Neuron (in vitro differentiated cells): ENCODE results near the gene PDZRN4.

Source experiments
- H2AFZ ChIP-seq: one replicate; pipeline ENCODE4 v1.6.1; 2013; ENCODE audit warnings: low read depth, mild to moderate bottlenecking, inconsistent platforms, low read length, moderate library complexity
- H3K27me3 ChIP-seq: one replicate; pipeline ENCODE4 v1.6.1; 2013; ENCODE audit warnings: low read length; ENCODE audit not compliant: insufficient read depth
- H3K36me3 ChIP-seq: one replicate; pipeline ENCODE4 v1.6.1; 2013; ENCODE audit warnings: low read length; ENCODE audit not compliant: insufficient read depth
- H3K4me1 ChIP-seq: one replicate; pipeline ENCODE4 v1.6.1; 2013; ENCODE audit warnings: low read length; ENCODE audit not compliant: insufficient read depth
- H3K4me3 ChIP-seq: 2 replicates; pipeline ENCODE4 v1.5.1; 2013; ENCODE audit warnings: mild to moderate bottlenecking, low read length, moderate library complexity
- H3K9me3 ChIP-seq: one replicate; pipeline ENCODE4 v1.6.1; 2013; ENCODE audit warnings: low read length

Gene PDZRN4

GRCh38 chr12:41436076-41436475, 248.0 kb downstream of the PDZRN4 start:
- Histone ChIP-seq H3K9me3 (no peaks in the 10 kb centered on the region), H3K36me3 (no peaks in the 10 kb centered on the region), H3K27me3 (no peaks in the 10 kb centered on the region), H2AFZ (no peak overlapping the region), H3K4me1 (peaks cover 9% of the 10 kb centered on the region), H3K4me3 (no peak overlapping the region)

GRCh38 chr12:41437563-41437962, 249.4 kb downstream of the PDZRN4 start:
- H3K9me3 ChIP-seq, result no peaks in the 10 kb centered on the region
- H3K4me1 ChIP-seq, result peaks cover 9% of the 10 kb centered on the region
- no peaks in the 10 kb centered on the region for H3K36me3 ChIP-seq
- H2AFZ ChIP-seq, result peak overlapping the region; percentile 86
- H3K4me3 ChIP-seq, result peak overlapping the region; percentile 33
- H3K27me3 ChIP-seq, result no peaks in the 10 kb centered on the region

DNA sequence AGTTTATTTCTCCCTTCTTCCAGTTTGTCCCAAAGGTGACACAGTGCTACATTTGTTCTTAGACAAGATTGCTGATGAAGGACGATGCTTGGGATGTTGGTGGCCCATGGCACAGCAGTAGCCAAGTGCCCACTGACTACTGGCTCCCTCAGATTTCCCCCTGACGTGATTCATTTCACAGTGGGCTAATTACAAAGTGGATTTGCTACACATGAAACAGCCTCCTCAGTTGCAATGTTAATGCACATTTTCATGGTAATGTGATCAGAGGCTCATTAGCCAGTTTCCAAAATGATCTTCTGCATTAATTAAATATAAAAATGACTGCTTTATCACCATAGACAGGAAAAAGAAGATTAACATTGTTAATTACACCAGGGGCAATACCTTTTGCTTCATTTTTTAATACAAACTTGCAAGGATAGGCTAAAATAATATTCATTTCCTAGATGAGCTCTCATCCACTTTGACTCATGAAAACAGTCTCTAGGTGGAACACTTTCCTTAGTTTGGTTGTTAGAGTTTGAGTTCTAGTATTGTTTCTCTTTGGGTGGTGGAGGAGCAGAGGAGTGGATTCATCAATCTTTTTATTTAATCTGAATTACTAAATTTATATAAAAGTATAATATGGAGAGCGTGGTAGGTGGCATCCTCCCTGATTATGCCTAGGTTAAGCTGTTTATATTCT, 250.9 kb downstream of the PDZRN4 start:
- no peaks in the 10 kb centered on the region for H3K9me3 ChIP-seq
- no peaks in the 10 kb centered on the region for H3K27me3 ChIP-seq
- no peak overlapping the region for H3K4me3 ChIP-seq

DNA sequence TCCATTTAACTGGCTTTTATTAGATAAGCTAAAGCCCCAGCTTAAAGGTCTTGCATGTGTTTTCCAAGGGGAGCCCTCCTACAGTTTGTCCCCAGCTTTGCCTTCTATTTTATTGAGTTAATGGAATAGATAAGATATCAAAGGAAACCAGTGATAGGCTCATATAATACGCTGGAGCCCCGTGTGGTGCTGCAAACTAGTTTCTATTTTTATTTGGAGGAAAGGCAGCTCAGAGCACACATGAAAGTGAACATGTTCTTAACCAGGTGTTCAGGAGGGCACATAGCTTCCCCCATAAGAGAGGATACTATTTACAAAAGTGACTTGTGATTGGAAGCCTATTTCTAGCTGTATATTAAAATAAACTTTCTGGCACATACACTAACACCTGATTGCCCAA, 251.7 kb downstream of the PDZRN4 start:
- no peak overlapping the region for H2AFZ ChIP-seq
- H3K4me1 ChIP-seq, result peaks cover 9% of the 10 kb centered on the region
- H3K4me3 ChIP-seq, result no peak overlapping the region
- no peaks in the 10 kb centered on the region for H3K27me3 ChIP-seq
- no peaks in the 10 kb centered on the region for H3K9me3 ChIP-seq
- no peaks in the 10 kb centered on the region for H3K36me3 ChIP-seq

More for the DNA sequence above, 250.9 kb downstream of the PDZRN4 start:
- peaks cover 9% of the 10 kb centered on the region for H3K4me1 ChIP-seq
- no peaks in the 10 kb centered on the region for H3K36me3 ChIP-seq
- H2AFZ ChIP-seq, result no peak overlapping the region

- Histone ChIP-seq H2AFZ (no peak overlapping the region), H3K27me3 (no peaks in the 10 kb centered on the region), H3K4me3 (no peak overlapping the region), H3K4me1 (peaks cover 9% of the 10 kb centered on the region), H3K9me3 (no peaks in the 10 kb centered on the region), H3K36me3 (no peaks in the 10 kb centered on the region)
Measured at GRCh38 chr12:41441180-41441579, 253.1 kb downstream of the PDZRN4 start.

DNA sequence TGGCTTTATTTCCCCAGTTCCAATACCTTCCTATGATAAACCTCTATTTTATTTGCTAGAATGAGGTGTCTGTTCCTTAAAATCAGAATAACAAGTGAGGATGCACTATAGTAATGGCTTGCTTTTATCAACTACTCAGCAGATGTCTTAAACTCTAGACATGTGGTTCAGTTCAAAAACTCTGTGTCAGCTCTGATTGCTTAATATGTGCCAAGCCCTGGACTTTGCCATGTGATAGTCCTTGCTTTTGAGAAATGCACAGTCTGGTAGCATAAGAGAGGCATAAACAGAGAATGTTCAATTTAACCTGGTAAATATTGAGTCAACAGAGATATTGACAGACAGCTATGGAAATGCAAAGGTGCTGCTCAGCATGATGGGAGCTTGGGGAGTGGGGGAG, 254.8 kb downstream of the PDZRN4 start:
- Histone ChIP-seq H3K9me3 (no peaks in the 10 kb centered on the region), H2AFZ (no peak overlapping the region), H3K4me3 (no peak overlapping the region), H3K36me3 (no peaks in the 10 kb centered on the region), H3K27me3 (no peaks in the 10 kb centered on the region), H3K4me1 (peaks cover 4% of the 10 kb centered on the region)

DNA sequence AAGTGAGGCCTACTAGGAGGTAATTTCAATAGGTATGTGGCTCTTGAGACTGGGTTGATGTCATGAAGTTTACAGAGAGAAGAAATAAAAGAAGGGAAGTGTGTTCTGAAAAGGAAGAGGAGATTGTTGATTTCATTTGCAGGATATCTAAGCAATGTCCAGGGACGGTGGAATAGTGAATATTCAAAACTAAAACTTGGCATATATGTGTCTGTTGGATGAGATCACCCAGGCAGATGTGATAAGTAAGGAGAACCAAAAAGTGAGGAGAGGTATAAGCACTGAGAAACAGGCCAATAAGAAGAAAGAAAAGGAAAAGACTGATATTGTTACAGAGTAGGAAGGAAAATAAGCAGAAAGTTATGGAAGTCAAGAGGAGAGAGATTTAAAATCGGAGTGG, 255.6 kb downstream of the PDZRN4 start:
- Histone ChIP-seq H3K9me3 (no peaks in the 10 kb centered on the region), H3K36me3 (no peaks in the 10 kb centered on the region), H3K27me3 (no peaks in the 10 kb centered on the region), H3K4me1 (no peaks in the 10 kb centered on the region), H3K4me3 (no peak overlapping the region), H2AFZ (no peak overlapping the region)

DNA sequence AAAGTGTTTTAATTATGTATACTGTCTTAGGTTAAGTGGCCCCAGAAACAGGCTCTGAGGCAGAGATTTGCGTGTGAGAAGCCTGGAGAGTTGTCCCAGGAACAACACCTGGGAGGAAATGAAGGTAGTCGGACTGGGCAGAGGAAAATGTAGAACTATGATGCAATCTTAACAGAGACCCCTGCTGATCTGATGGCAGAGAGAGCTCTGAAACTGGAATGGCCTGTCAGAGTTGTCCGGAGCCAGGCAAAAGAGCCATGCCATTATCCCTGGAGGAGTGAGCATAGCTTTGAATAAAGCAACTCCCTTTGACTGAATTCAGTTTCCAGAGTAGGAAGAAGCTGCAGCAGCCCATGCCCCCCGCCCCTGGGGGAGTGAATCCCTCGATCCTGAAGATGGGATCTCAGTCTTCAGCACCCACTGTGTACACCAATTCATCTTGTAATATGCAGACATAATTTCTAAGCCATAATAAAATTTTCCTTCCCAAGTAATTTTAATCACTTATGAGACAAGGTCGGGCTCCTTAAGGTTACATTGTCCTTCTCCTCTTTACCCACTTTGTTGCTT, 264.8 kb downstream of the PDZRN4 start:
- H3K27me3 ChIP-seq, result no peaks in the 10 kb centered on the region
- no peaks in the 10 kb centered on the region for H3K4me1 ChIP-seq
- no peaks in the 10 kb centered on the region for H3K9me3 ChIP-seq
- H3K36me3 ChIP-seq, result no peaks in the 10 kb centered on the region
- no peak overlapping the region for H3K4me3 ChIP-seq
- H2AFZ ChIP-seq, result no peak overlapping the region

- Histone ChIP-seq H3K4me3 (no peak overlapping the region), H3K36me3 (no peaks in the 10 kb centered on the region), H3K4me1 (no peaks in the 10 kb centered on the region), H3K27me3 (no peaks in the 10 kb centered on the region), H3K9me3 (no peaks in the 10 kb centered on the region), H2AFZ (no peak overlapping the region)
Measured at GRCh38 chr12:41453409-41453808, 265.3 kb downstream of the PDZRN4 start.

GRCh38 chr12:41459111-41459905, 271.2 kb downstream of the PDZRN4 start:
- H3K4me1 ChIP-seq, result no peaks in the 10 kb centered on the region
- H3K4me3 ChIP-seq, result no peak overlapping the region
- no peaks in the 10 kb centered on the region for H3K27me3 ChIP-seq
- H2AFZ ChIP-seq, result no peak overlapping the region
- no peaks in the 10 kb centered on the region for H3K9me3 ChIP-seq
- no peaks in the 10 kb centered on the region for H3K36me3 ChIP-seq

DNA sequence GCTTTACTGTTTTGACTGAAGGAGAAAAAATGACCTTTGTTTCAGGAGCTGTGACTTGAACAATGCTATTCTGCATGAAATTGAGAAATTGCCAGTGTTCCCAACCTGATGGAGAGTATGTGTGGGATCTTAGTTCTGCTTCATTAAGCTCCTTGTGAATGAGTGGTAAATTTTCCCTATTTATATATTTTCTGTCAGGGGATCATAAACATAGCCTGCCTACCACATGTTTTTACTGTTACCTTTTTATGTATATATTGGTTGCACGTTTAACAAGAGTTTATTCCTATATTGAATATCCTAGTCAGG, 271.7 kb downstream of the PDZRN4 start:
- H3K4me1 ChIP-seq, result no peaks in the 10 kb centered on the region
- H3K36me3 ChIP-seq, result no peaks in the 10 kb centered on the region

DNA sequence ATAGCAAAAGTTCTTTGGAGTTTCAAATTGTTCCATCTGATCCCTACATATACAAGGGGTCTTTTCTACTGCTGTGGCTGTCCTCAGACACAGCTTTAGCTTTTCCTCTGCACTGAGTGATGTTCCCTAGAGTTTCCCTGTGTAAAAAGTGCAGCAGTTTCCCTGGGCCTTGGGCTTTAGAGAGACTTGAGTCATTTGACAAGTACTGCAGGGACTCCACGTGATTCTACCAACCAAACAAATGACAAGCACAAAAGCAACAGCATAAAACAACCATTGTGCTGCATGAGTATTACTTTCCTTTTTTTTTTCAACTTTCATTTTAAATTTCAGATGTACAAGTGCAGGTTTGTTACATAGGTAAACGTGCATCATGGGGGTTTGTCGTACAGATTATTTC, 272.8 kb downstream of the PDZRN4 start:
- no peaks in the 10 kb centered on the region for H3K36me3 ChIP-seq
- H3K4me3 ChIP-seq, result no peak overlapping the region
- no peaks in the 10 kb centered on the region for H3K27me3 ChIP-seq
- H2AFZ ChIP-seq, result no peak overlapping the region
- peaks cover 2% of the 10 kb centered on the region for H3K4me1 ChIP-seq
- H3K9me3 ChIP-seq, result no peaks in the 10 kb centered on the region

More for the DNA sequence above, 271.7 kb downstream of the PDZRN4 start:
- H3K4me3 ChIP-seq, result no peak overlapping the region
- no peaks in the 10 kb centered on the region for H3K9me3 ChIP-seq
- no peak overlapping the region for H2AFZ ChIP-seq
- H3K27me3 ChIP-seq, result no peaks in the 10 kb centered on the region

- Histone ChIP-seq H3K9me3 (no peaks in the 10 kb centered on the region), H3K4me1 (peaks cover 2% of the 10 kb centered on the region), H2AFZ (no peak overlapping the region), H3K36me3 (no peaks in the 10 kb centered on the region), H3K4me3 (no peak overlapping the region), H3K27me3 (no peaks in the 10 kb centered on the region)
Measured at GRCh38 chr12:41462312-41462711, 274.2 kb downstream of the PDZRN4 start.
